IPS-NIHi7 (cell line): ENCODE data around the gene SERPINB7.
A peak's percentile ranks its signal among the peaks of the same experiment; 100 is the strongest.
"Not testable (repeated sequence)": the region's sequence is repeated elsewhere in the genome, so short reads cannot be mapped to it uniquely, and the experiment has no call there.

ENCODE experiments used
- DNase-seq: peaks from one replicate; pipeline ENCODE4 v3.0.0; 2012; ENCODE audit warnings: mixed read lengths; ENCODE audit errors: extremely low spot score

SERPINB7 gene, protein sequence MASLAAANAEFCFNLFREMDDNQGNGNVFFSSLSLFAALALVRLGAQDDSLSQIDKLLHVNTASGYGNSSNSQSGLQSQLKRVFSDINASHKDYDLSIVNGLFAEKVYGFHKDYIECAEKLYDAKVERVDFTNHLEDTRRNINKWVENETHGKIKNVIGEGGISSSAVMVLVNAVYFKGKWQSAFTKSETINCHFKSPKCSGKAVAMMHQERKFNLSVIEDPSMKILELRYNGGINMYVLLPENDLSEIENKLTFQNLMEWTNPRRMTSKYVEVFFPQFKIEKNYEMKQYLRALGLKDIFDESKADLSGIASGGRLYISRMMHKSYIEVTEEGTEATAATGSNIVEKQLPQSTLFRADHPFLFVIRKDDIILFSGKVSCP

DNA sequence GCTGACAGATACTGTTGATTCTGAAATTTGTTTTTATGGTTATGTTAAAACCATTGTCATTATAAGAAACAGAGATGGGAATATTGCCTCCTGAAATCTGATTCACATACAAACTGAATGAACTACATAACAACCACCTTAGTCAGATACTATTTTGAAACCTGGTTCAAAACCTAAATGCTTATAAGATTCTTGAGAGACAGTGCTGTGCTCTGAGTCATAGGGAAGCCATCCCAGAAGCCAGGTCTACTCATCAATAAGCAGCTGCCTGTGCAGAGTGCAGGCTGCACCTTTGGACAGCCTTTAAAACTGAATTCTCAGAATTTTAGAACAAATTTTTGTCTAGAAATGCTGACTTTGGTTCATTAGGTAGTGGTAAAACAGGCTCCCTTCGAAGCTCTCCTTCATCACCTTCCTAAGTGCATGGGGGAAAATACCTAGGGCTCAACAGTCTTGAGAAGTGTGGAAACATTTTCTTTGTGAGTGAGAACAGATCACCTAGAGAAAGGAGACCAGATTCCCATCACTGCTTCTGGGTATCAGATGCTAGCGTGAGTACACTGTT is at the start of gene SERPINB7:
Gene SERPINB7, plus strand, starts transcription at position 253 of the 565 bp plus-strand sequence. CDS start 6,955 bp downstream, outside the sequence.
- DNase-seq = no peak

DNA sequence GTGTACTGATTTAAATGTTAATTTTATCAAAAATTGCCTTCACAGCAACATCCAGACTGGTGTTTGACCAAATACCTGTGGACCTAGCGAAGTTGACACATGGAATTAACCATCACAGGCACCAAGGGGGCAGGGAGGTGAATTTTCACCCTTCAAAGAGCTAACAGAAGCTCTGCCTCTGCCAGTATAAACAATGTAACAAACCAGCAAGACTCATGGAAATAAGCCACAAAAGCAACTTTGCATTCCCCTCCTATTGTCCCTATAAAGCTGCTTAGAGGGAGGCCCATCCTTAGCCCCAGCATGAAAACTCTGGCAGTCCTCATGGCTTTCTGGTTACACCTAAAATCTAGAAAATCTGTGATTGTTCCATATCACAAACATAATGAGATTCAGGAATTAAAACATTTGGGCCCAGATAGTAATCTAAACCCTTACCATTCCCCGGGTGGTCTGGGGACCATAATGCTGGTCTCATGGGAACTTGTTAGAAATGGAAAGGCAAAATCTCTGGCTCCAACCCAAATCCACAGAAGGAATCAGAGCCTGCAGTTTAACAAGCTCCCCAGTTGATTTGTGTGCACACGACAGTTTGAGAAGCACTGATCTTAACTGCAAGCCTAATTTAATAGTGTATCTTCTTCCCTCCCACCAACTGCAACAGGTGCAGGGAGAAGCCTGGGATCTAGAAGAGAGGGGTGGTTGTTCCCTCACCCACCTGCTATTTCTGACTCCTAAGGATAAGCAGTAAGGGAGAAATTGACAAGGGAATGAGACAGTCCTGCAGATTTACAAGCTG is 49.3 kb upstream of the SERPINB7 start:
- DNase-seq = no peak

DNA sequence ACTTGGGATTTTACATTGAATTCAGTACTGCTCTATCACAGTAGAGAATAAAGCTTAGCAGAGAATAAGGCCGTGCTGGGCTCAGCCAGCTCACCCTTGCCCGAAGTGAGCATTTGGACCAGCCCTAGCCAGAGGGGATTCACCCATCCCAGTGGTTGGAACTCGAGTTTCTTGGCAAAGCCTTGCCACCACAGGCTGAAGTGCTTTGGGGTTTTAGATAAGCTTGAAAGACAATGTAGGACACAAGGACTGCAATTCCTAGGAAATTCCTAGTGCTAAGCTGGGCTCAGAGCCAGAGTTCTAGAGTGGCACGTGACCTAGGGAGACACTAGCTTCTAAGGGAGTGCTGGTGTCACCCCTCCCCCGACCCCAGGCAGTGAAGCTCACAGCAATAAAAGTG is 44.4 kb upstream of the SERPINB7 start:
- no peak for DNase-seq

DNA sequence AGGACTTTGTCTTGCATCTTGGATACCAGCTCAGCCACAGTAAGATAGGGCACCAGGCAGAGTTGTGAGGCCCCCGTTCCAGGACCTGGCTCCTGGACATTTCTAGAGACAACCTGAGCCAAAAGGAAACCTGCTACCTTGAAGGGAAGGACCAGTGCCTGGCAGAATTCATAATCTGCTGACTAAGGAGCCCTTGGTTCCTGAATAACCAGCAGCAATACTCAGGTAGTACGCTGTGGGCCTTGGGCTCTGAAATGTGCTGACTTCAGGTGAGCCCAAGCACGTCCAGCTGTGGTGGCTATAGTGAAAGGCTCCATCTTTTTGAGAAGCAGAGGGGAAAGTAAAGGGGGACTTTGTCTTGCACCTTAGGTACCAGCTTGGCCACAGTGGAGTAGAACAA is 44.0 kb upstream of the SERPINB7 start:
- DNase-seq = no peak

DNA sequence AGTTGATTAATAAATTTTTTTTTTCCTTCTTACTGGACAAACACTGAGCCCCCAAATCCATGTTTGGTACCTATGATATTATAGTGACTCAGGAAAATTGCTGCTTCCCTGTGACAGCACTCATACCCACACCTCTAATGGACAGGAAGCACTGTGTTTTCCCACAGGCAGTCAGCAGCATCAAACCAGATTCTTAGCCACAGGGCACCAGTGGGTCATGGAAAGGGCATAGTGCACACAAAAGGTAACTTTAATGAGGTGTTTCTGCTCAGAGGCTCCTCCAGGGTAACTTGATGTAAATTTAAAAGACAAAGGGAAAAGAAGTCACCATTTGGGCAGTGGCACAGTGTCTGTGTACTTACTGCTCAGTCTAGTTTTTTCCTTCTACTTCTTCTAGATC is 38.3 kb upstream of the SERPINB7 start:
- DNase-seq = no peak

DNA sequence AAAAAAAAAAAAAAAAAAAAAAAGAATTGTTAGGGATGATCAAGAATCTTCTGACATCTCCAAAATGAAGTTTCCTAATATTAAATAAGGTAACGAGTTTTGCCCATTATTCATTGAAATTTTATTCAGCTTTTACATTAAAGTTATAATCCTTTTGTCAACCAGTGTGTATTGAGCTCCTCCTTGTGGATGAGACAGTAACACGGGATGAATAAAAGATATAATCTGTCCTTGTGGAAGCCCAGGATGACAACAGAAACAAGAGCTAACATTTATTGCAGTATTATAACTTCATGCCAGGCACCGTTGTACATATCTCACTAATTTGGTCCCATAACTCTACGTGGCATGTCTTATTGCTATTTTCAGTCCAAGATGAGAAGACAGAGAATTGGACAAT is 33.4 kb upstream of the SERPINB7 start:
- no peak for DNase-seq

DNA sequence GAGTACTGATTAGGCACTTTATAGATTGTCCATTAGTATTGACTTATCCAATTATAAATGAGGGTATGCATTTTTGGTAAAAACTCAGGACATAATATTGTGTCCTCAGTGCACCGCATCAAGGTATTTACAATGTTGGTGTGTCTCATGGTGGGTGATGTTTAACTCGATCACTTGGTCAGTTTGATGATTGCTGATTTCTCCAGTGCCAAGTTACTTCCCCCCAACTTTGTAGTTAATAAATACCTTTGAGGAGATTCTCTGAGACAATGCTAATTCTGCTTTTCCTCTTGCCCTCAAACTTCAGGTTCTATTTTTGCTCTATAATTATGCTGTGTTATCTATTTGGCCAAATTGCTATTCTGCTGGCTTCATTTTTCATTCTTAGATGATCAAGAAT is 28.2 kb upstream of the SERPINB7 start:
- no peak for DNase-seq

DNA sequence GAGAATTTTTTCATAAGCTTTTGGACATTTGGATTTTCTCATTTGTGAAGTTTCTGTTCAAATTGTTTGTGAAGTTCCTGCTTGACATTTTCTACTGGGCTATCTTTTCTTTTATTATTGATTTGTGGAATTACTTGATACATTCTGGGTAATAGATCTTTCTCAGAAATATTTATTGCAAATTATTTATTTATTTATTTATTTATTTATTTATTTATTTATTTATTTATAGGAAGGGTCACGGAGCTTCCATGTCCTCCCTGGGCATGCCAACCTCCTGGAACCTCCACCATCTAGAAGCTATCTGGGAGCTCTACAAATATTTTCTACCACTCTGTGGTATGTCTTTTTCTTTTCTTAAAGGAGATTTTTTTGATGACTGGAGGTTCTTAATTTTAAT is 25.7 kb upstream of the SERPINB7 start:
- DNase-seq = no peak

DNA sequence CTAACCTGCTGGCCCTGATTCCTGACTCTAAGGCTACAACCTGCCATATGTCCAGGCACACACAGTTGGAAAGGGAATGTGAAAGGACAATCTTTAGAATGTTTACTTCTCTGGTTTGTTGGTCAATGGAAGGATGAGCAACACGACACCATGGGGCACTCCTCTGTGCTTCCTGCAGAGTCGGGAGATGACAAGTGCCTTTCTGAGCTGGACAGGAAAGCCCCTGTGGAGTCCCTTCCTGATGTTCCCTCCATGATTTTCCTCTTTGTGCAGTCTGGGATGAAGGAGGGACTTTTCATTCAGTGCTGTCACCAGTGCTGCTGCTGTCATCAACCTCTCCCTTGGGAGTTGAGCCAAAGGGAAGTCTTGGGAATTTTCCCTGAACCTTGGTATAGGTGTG is 22.6 kb upstream of the SERPINB7 start:
- no peak for DNase-seq

DNA sequence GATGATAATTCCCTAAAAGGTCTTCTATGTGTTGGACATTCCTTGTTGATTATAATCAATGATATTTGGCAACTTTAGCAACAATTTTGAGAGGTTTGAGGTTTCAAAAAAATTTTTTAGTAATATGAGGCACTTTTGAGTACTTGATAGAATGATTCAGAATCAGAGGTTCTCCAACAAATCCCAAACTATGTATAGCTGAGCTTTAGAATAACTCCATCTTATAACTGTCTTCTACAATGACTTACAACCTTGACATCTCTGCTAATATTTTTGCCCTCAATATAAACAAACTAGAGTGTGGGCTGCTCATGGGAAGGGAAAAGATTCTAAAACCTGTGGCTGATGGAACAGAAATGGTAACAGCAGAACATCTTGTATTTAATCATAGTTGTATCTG is 21.5 kb upstream of the SERPINB7 start:
- DNase-seq = no peak

DNA sequence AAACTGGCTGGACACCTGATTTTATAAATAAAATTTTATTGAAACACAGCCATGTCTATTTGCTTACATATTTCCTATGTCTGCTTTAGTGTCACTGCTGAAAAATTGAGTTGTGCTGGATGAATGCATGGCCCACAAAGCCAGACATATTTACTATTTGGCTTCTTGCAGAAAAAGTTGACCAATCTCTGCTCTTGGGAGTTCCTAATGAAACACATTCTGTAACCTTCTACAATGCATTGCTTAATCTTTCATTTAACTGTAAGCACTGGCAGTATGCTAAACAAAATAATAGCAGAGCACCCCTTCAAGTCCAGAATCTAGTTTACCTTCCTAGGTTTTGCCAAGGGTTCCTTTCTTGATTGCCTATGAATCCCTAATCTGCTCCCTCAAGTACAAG is 17.7 kb upstream of the SERPINB7 start:
- no peak for DNase-seq

DNA sequence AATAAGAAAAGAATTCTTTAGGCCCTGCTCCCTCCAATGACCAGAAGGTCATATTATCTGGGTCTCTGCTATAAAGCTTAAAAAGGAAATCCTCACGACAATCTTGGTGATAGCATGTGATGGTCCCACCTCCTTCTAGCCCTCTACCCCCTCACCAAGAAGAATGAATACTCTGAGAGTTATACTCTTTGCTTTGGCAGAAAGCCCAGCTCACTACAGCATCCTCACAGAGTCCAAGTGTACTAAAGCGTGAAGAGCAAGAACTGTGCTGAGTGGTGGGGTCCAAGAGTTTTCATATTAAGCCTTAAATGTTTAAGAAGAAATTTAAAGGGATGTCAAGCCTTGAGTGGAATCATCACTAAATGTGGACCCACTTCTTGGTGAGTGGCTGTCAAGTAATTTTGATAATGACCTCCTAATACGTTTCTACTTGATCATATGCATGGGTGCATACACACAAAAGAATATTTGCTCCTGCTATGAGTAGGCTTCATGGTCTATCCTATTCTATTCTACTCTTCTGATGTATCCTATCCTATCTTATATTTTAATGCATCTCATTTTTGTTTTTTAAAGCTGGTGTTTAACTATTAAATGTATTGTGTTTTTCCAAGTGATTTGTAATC is 16.5 kb upstream of the SERPINB7 start:
- DNase-seq = no peak

DNA sequence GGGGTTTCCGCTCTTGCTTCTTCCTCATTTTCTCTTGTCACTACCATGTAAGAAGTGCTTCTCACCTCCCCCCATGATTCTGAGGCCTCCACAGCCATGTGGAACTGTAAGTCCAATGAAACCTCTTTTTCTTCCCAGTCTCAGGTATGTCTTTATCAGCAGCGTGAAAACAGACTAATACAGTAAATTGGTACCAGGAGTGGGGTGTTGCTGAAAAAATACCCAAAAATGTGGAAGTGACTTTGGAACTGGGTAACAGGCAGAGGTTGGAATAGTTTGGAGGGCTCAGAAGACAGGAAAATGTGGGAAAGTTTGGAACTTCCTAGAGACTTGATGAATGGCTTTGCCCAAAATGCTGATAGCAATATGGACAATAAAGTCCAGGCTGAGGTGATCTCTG is 15.4 kb upstream of the SERPINB7 start:
- not testable (repeated sequence) for DNase-seq

DNA sequence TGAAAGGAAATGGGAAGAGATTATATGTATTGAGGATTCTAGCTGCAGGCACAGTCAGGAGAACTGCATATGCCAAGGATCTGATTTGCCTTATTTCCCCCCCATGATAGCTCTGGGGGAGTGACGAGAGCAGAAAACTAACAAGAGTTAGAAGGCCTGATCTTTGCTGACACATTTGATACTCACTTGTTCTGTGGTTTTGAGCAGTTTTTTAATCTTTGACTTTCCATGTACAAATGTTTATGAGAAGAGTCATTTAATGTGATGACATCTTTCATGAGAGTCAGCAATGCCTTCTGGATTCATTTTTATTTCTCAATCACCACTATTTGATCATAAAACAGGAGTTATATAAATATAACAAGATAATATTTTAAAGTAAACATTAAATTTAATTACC is 12.7 kb upstream of the SERPINB7 start:
- DNase-seq = no peak

DNA sequence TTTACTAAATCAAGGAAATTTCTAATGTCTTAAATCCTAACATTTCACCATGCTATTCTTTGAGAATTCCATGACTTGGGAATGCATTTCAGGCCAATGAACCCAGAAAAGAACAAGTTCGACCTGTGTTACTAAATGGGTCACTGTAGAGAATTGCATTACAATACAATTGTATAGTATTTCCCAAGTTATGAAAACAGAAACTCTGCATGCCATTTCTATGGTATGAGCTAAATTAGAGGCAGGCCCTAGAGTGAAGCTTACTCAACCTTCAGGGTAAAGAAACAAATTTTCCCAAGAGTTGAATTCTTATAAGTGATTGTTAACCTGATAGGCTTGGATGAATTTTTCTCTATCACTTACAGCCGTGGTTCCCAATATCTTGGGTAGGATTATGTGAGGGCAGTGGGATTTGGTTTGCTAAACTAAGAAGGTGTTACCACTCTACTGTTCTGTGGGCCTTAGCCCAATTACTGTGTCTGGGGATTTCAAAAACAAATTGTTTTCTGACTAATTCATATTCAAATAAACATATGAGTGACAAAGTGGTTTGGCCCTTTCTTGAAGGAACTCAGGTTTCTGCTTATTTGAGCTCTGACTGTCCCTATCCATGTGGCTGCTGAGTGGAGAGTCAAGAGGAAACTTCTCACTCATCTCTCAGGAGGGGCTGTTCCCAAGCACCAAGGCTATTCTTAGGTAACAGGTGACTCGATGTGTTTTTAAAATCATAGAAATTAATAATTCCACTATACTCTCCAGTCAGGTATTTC is 11.2 kb upstream of the SERPINB7 start:
- DNase-seq = no peak

DNA sequence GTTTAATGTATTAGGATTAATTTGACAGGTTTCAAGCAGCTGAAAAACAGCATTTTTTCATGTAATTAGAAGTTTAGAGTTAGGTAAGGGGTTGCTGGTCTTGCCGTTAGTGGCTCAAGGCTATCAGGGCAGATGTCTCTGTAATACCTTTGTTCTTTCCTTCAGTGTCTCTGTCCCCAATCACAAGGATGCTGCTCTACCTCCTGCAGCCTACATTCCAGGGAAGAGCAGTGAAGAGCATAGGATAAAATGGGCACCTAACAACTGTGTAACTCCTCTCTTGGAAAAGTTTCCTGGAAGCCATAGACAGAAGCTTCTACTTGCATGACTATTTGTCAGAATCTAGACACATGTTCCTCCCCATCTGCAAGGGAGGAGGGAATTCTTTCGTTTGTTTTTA is 9.4 kb upstream of the SERPINB7 start:
- no peak for DNase-seq

DNA sequence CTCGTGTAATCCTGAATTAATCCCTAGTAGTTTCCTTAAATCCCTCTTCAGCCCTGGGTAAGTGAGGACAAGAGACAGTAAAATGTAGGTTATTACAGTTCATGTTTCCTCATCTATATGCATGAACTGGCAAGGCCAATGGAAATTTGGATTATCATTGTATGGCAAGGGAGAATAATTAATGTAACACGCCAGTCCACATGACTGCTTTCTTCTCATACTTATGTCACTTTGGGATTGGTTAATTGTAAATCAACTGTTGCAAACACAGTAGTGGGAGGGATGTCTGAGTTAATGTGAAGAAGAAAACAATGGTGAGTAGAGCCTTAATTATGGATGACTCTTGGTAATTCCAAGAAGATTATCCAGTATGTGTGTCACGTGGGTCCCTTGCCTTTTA is 1.7 kb upstream of the SERPINB7 start:
- DNase-seq = no peak

DNA sequence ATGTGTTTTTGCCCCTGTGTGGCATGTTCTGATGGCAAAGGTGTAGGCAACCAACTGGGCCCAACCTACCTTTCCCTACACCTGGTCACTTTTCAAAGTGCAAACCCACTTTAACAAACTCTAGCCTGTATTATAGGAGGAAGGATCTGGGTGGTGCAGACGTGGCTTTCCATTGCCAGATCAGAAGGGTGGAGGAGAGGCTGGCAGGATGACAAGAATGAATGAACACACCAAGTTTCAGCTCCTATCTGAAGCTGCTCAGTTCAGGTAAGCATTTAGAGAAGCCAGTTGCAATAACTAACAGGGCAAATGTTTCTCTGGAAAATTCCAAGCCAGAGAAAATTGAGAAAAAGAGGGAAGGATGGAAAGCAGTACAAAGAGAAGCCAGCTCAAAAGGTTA is 707 bp upstream of the SERPINB7 start:
- no peak for DNase-seq

DNA sequence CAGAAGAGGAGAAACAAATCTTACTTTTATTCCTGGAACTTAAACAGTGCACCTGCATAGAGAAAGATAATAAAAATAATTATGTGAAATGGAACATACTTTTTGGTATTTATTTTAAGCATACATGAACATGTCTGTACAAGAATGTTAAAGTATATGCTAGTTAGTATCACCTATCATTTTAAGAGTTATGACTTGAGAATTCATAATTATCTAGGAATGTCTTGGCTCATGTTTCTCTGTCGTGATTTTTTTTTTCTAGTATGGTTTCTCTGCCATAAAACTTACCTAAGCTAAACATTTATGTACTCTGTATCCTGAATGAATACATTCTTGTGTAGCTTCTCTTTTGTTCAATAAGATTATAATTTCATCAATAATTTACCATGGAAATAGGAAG is 4.2 kb downstream of the SERPINB7 start:
- no peak for DNase-seq

DNA sequence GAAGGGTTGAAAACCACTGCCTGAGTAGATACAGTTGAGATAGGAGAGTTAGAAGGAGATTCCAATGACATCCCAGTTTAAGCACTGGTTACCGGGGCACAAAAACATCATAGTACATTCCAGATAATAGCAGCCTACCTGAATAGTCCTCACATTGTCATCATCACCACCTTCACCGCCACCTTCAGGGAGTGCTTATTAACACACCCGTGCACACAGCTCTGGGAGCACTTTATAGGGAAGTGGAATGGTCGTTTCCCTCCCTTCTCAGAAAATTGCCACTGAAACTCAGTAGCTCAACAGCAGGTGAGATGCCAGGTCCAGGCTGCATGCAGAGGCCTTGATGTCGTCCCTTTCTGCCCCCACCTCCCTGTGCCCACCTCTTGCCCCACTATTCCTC is 8.2 kb downstream of the SERPINB7 start:
- DNase-seq = peak; percentile 37

DNA sequence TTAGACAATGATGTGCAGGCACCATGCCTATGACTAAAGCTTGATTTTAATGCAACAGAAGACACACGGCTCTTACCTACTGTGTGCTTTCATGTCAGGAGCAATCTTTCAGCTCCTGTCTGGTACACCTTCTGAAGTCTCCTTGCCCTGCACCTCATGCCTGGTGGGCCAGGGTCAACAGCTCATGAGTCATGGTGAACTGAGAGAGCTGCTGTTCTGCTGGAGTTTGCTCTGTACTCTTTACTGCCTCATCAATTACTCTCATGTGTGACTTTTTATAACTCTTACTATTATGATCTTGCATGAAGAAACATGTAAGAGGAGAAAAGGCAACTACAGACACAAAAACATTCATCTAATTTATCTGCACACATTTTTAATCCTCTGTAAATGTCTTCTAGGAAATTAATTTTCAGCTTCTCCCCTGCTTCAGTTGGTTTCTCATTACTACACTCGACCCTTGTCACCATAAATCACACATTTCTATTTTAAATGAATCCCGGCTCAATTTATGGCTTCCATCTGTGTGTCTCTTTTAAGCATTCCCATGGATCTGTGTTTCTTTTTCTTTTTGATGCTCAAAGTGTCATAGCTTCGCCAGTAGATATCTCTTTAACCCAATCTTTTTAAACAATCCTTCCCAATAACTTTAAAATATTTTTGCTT is 9.7 kb downstream of the SERPINB7 start:
- DNase-seq = no peak
